ENCODE data around the gene LNX2.
A peak's percentile ranks its signal among the peaks of the same experiment; 100 is the strongest.
"Not testable (repeated sequence)": the region's sequence is repeated elsewhere in the genome, so short reads cannot be mapped to it uniquely, and the experiment has no call there.

LNX2 gene

GRCh38 chr13:27636589-27637288 lies 16.4 kb upstream of the LNX2 start:
- no peak for DNase-seq

- no peak for DNase-seq
These were observed 14.9 kb upstream of the LNX2 start for GRCh38 chr13:27635266-27635665.

- no peak for DNase-seq
These were observed 14.5 kb upstream of the LNX2 start for GRCh38 chr13:27634791-27635190.

GRCh38 chr13:27634231-27634630 lies 13.9 kb upstream of the LNX2 start:
- no peak for DNase-seq

GRCh38 chr13:27632648-27633047 lies 12.3 kb upstream of the LNX2 start:
- no peak for DNase-seq

GRCh38 chr13:27632214-27632613 lies 11.9 kb upstream of the LNX2 start:
- DNase-seq = no peak

GRCh38 chr13:27631665-27632064 lies 11.3 kb upstream of the LNX2 start:
- no peak for DNase-seq

DNA sequence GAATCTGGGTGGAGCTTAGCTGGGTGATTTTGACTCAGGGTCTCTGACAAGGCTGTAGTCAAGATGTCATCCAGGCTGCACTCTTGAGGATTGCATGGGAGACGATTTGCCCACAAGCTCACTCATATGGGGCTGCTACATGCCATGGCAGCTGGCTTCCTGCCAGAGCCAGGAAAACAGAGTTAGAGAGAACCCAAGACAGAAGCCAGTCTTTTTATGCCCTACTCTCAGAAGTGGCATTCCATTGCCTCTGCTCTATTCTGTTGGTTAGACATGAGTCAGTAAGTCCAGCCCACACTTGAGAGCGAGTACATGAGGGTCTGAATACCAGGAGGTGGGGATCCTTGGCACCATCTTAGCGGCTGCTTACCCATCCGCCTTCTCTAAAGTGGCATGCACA lies 10.8 kb upstream of the LNX2 start:
- DNase-seq = no peak

DNA sequence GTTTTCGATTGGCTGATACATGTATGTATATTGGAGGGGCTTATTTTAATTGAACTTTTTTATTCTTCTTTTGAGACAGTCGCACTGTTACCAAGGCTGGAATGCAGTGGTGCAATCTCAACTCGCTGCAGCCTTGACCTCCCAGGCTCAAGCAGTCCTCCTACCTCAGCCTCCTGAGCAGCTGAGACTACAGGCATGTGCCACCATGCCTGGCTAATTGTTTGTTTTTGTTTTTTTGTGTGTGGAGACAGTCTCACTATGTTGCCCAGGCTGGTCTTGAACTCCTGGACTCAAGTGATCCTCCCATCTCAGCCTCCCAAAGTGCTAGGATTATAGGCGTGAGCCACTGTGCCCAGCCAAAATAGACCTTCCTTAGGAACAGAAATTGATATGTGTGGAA lies 8.4 kb upstream of the LNX2 start:
- DNase-seq = not testable (repeated sequence)

- DNase-seq = no peak
These were observed 7.8 kb upstream of the LNX2 start for GRCh38 chr13:27628081-27628480.

- no peak for DNase-seq
These were observed 7.1 kb upstream of the LNX2 start for GRCh38 chr13:27627380-27627779.

DNA sequence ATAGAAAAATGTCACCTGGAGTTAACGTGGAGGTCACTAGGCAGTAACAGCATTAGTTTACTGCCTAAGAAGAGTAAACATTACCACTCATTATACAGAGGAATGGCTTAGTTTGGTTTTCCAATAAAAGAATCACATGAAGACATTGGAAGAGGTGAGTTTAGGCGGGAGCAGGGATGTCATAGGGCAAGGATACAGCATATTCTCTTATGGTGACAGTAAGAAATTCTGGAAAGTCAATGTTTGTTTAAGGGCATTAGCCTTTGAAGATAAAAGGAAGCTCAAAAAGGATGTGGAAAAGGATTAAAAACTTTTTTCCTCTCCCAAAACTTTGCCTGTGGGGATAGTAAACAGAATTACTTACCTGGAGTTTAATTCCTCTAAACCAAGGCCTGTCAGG lies 5.5 kb upstream of the LNX2 start:
- DNase-seq = no peak

- DNase-seq = no peak
These were observed 3.7 kb upstream of the LNX2 start for GRCh38 chr13:27624071-27624470.

DNA sequence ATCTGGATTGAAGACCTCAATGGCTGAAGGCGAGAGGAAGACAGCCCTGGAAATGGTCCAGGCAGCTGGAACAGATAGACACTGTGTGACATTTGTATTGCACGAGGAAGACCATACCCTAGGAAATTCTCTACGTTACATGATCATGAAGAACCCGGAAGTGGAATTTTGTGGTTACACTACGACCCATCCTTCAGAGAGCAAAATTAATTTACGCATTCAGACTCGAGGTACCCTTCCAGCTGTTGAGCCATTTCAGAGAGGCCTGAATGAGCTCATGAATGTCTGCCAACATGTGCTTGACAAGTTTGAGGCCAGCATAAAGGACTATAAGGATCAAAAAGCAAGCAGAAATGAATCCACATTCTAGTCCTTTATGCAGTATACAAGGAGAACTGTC lies 2.6 kb upstream of the LNX2 start:
- no peak for DNase-seq

- DNase-seq = no peak
These were observed 1.9 kb upstream of the LNX2 start for GRCh38 chr13:27622102-27622820.

- peak; percentile 77 for DNase-seq
These were observed 1.2 kb upstream of the LNX2 start, which contains the start of gene POLR1D for GRCh38 chr13:27621366-27622101. POLR1D (plus strand) TSS chr13:27621892; CDS start chr13:27621984, 92 bp downstream.

DNA sequence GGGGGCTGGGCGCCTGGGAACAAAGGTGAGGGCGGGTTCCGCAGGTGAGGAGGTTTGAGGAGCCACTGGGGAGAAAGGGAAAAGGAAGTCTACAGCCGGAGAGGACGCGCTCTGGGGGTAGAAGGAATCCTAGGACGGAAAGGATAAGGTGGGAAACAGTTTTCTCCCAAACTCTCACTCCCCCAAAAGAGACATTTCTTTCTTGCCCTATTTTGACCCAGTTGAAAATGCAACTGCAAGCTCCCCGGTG lies 712 bp upstream of the LNX2 start:
- DNase-seq = no peak

- no peak for DNase-seq
These were observed 477 bp downstream of the LNX2 start for GRCh38 chr13:27619728-27620376.

GRCh38 chr13:27619093-27619727 lies 1.1 kb downstream of the LNX2 start:
- DNase-seq = no peak

- DNase-seq = no peak
These were observed 2.4 kb downstream of the LNX2 start for GRCh38 chr13:27617881-27618321.

- no peak for DNase-seq
These were observed 6.7 kb downstream of the LNX2 start for GRCh38 chr13:27613628-27614027.

- no peak for DNase-seq
These were observed 13.2 kb downstream of the LNX2 start for GRCh38 chr13:27607125-27607524.

DNA sequence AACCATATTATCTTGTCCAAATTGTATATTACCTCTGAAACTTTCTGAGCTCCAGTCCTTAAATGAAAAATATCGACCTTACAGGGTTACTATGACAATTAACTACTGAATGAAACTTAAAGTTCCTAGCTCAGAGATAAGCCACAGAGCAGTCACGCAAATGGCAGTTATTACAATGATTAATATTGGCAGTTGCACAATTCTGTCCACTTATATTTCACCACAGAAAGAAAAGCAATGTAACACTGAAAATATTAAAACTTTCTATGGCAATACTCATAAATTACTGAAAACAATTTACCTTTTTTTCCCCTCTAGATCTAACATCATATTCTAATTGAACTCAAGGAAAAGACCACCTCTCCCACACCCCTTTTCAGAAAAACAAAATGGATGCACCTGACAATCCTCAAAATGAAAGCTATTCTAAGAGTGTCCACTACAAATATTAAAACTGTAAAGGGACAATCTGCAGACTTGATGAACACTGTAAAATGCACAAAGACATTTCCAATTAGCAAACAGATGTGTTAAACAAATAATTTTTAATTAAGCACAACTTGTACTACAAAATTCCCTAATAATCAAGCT lies 14.6 kb downstream of the LNX2 start:
- no peak for DNase-seq
